Hippocampal formation (tissue), 2 donors: ENCODE results near the gene RSF1.

Experiments used
- DNase-seq, 2 donors: peaks; one replicate each; lab custom pipeline; 2025; lab: John Stamatoyannopoulos, UW

Gene RSF1

DNA sequence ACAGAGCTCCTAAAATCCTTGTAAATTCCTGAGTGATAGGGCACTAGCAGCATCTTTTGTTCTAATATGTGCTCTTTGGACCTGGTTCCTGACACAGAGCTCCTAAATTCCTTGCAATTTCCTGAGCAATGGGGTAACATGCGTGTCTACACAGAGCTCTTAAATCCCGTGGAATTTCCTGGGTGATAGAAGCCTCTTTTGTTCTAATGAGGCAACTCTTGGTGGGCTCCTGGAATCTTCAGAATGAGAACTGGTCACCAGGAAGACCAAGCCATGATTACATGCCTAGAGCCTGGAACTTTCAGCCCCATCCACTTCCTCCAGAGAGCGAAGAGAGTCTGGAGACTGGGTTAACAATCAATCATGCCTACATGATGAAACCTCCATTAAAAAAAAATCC, 19.0 kb downstream of the RSF1 start:
- no peak for DNase-seq

DNA sequence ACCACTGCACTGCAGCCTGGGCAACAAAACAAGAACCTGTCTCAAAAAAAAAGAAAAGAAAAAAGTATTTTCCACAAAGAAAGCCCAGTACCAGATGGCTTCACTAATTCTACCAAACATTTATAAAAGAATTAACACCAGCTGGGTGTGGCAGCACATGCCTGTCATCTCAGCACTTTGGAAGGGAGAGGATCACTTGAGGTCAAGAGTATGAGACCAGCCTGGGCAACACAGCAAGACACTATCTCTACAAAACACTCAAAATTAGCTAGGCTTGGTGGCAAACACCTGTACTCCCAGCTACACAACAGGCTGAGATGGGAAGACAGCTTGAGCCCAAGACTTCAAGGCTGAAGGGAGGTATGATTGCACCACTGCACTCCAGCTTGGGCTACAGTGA, 20.1 kb downstream of the RSF1 start:
- no peak for DNase-seq

DNA sequence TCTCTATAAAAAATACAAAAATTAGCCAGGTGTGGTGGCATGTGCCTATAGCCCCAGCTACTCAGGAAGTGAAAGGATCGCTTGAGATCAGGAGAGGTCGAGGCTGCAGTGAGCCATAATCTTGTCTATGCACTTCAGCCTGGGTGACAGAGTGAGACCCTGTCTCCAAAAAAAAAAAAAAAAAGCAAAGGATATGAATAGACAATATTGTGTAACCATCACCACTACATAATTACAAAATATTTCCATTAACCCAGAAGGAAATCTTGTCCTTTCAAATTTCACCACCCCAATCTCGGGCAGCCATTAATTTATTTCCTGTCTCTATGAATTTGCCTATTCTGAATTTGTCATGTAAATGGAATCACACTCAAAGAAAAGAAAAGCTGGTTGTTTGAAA, 21.2 kb downstream of the RSF1 start:
- no peak for DNase-seq

DNA sequence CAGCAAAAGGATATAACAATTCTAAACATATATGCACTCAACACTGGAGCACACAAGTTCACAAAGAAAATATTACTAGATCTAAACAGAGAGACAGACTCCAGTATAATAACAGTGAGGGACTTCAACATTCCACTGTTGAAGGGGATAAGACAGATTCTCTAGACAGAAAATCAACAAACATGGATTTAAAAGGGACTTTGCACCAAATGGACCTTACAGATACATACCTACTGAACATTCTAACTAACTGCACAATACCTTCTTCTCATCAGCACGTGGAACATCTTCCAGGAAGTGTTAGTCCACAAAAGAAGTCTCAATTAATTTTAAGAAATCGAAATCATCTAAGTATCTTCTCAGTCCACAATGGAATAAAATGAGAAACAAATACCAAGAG, 26.6 kb downstream of the RSF1 start:
- DNase-seq, result no peak

DNA sequence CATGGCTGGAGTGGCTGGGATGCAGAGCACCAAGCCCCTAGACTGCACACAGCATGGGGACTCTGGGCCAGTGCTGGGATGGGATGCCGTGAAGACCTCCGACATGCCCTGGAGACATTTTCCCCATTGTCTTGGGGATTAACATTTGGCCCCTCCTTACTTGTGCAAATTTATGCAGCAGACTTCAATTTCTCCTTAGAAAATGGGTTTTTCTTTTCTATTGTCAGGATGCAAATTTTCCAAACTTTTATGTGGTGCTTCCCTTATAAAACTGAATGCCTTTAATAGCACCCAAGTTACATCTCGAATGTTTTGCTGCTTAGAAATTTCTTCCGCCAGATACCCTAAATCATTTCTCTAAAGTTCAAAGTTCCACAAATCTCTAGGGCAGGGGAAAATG, 29.2 kb downstream of the RSF1 start:
- DNase-seq, result no peak

DNA sequence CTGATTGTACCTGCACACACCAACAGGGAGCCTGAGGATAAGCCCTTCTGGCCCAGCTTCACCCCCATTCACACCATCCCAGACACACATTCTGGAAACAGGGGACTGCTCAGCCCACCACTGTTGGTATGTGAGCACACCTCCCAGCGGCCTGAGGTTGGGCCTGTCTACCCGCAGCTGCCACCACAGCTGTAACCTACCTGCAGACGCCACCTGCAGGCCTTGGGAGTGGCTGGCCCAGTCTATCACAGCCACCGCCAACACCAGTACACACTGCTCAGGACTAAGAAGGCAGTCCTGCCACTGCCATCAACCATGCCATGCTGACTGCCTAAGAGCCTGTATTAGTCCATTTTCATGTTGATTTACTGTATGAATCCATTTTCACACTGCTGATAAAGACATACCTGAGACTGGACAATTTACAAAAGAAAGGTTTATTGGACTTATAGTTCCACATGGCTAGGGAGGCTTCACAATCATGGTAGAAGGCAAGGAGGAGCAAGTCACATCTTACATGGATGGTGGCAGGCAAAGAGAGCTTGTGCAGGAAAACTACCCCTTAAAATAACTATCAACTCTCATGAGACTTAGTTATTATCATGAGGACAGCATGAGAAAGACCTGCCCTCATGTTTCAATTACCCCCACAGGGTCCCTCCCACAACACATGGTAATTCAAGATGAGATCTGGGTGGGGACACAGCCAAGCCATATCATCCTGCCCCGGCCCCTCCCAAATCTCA, 30.6 kb downstream of the RSF1 start:
- DNase-seq, result no peak

DNA sequence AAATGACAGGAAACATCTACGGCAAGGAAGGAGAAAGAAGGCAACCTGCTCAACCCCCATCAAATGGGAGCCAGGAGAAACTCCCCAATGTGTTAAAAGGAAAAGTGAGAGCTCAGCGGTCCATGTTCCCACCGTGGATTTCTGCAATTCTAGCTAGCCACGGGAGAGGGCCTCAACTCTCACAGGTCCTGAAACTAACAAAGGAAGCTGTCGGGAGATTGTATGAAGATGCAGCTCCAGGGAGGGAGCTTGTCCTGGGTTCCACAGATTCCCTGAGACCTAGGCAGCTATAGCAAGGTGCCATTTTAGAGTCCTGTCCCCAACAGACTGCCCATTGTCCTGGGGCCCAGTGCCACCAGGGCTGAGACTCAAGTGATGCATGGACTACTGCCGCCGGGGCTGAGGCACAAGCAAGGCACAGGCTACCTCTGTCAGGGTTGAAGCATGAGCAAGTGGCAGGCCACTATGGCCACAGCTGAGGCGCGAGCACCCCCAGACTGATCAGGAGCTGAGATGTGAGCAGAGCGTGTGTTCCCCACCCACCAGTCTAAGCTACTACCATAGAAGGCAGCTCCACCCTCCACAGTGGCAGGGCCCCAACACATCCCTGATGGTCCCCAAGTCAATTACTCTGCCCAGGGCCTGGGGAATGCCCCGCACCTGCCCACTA, 31.3 kb downstream of the RSF1 start:
- no peak for DNase-seq

DNA sequence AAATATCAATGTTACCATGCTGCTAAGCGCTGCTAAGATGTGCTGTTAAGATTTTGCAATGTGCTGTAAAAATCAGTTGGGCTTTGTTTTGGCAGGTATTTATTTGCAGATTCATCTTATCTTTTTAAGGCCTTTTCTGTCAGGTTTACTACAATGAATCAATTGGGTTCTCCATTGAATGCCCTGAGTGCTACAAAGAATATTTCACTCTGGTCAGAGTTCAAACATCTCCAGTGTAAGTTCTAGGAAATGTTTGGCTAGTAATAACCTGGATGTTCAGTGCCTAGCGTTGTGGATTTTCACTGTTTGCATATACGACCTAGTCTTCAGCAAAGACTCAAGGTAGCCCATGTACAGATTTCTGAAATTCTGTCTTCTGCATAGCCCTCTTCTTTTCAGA, 36.0 kb downstream of the RSF1 start:
- no peak for DNase-seq

DNA sequence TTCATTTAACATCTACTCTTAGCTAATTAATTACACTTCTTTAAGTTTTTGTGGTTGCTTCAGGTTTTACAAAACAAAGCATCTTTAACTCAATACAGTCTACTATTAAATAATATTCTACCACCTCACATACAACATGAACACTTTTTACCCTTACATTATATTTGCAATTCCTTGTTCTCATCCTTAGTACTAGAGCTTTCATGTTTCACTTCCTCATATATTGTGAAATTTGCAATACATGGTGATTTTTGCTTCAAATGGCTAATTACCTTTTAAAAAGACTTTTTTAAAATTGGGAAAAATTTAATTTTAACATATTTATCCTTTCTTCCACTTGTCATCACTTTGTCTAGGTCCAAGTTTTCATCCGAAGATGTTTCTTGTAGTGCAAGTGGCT, 37.5 kb downstream of the RSF1 start:
- no peak for DNase-seq

DNA sequence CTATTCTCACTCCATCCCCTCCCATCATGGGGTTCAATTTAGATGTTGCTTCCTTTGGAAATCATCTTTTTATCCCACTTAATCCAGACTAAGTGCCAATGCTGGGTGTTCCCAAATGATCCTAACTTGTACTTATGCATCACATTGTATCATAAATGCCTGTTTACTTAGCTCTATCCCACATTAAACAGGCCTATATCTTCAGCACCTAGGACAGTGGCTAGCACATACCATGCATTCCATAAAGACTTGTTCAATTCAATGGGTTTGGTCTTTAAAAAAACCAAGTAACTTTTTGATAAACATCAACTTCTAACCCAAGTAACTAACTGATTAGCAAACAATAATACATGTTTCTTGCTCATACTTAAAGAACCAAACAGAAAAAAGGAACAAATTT, 40.6 kb downstream of the RSF1 start:
- DNase-seq, result no peak

DNA sequence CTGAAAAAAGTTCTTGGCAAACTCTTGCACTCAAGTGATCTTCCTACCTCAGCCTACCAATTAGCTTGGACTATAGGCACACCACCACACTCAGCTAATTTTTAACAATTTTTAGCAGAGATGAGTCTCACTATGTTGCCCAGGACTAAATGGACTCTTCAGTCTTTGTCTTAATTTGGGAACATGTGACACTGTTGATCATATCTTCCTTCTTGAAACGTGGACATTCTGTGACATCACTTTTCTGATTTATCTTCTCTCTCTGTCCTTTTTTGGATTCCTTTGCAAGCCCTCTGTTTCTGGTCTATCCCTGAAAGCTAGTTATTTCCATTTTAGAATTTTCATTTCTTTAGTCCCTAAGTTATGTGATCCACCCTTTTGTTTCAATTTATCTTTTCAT, 42.0 kb downstream of the RSF1 start:
- no peak for DNase-seq

DNA sequence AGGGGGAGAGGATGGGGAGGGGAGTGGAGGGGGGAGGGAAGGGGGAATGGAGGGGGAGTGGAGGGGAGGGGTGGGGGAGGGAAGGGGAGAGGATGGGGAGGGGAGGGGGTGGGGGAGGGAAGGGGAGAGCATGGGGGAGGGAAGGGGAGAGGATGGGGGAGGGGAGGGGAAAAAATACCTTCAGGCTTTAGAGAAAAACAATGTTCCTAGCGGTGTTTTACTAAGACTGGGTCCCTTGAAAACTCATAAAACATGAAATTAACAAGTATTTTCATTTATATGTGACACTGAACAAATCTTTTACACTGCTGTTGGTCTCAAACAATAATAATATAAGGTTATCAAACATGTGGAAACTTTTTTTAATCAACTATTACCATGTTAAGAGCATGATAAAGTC, 42.4 kb downstream of the RSF1 start:
- DNase-seq, result no peak

DNA sequence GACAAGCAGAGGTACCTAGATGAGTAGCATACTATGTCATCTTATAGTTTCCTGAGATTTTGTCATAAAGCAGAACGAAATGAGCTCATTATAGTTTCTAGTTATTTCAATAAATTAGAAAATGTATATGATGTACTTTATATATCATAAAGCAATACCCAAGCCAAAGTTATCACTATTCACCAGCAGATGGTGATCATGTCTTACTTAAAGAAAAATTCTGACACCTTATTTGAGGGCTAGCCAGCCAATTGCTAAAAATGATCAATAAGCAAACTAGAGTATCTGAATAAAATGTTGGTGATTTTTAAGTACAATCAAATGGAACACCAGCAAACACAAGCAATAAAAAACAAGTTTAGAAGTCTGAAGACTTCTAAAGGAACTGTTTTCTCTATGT, 44.1 kb downstream of the RSF1 start:
- DNase-seq, result no peak

DNA sequence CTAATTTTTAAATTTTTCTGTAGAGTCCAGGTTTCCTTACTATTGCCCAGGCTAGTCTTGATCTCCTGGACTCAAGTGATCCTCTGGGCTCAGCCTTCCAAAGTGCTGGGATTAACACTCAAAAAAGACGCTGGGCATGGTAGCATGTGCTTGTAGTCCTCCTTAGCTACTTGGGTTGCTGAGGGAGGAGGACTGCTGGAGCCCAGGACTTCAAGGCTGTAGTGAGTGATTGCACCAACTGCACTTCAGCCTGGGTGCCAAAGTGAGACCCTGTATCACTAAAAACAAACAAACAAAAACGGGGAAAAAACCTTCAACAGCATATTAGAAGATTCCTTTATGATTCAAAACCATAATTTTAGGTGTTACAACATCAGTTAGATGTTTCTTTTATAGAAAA, 44.6 kb downstream of the RSF1 start:
- DNase-seq, result no peak

DNA sequence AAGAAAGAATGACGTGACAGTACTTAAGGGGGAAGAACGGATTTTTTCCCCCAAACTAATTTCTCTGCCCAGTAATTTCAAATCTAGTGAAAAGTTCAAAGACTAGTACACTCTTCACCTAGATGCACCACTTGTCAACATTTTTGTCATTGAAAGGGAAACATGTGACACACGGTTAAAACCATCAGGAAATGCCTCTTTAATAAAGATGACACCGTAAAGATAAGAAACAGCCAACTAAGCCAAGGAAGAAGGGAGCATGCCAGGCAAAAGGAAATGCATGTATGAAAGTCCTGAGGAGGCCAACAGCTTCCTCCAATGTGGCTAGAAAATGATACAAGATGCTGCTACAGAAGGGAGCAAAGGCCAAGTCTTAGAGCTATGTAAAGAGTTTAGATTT, 49.4 kb downstream of the RSF1 start:
- no peak for DNase-seq

DNA sequence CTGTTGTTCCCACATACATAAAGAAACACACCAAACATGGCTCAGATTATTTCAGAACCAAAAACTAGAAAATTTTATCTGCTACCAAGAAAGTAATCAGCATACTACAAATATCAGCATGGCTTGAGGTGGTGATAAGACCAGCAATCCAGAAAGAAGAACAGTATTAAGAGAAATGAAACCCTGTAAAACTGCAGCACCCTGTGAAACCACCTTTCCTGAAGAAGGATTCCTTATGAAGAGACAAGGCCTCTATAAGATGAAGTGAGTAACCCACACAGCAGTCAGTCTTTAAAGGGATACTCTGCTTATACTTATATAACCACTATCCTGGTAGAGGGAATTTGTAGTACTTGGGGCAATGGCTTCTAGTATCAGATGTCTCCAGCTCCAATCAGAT, 49.9 kb downstream of the RSF1 start:
- DNase-seq, result no peak

DNA sequence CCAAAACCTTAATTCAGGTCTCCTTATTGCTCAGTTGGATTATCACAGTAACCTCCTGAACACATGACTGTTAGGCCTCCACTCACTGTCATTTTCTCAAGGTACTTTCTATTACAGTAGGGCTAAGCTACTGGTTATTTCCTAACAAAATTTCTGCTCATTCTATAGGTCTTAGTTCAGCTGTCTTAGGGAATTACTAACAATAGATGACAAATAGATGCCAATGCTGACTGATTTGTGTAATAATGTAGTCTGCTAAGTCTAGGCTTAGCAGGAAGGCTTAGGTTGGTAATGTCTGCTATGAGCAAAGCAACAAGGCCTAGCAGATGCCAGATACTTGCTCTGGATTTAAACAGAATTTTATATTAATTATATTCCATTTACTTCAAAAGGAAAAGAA, 58.1 kb downstream of the RSF1 start:
- DNase-seq, result no peak

DNA sequence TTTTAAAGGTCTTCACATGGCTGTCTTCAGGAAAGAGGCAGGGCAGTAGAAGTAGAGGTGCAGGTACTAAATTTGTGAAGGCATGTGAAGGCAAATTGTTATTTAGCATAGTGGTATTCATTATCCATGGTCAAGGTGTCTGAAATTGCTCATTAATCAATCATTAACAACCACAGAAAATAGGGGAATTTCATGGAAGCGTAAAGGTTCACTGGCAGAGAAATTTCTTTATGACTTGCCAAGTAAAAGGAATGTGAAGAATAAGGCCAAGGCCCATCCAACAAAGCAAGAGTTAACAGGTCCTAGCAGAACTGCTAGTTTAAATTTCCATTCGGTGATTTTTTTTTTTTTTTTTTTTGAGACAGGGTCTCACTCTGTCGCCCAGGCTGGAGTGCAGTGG, 59.0 kb downstream of the RSF1 start:
- DNase-seq, result no peak

DNA sequence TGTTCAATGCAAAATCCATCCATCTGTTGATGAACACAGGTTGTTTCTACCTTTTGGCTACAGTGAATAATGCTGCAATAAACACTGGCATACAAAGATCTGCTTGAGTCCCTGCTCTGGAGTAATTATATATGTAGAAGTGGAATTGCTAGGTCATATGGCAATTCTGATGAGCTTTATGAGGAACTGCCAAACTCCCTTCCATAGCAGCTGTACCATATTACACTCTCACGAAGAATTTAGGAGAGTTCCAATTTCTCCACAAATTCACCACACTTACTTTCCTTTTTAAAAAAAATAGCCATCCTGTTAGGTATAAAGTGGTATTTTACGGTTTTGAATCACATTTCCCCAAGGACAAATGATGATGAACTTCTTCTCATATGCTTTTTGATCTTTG, 62.2 kb downstream of the RSF1 start:
- DNase-seq, result no peak

DNA sequence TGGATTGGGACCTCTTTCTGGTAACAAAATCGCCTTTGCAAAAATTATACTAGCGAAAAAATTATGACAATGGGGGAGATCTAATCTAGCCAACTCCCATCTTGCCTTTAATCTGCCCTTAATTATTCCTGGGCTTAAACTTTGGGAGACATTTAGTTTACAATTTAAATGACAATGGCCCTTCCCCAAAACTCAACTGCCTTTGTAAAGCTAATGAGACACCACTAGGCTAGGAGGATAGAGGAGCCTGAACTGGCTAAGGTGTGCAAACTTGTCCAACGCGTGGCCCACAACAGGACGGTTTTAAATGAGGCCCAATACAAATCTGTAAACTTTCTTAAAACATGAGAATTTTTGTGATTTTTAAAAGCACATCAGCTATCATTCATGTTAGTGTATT, 67.3 kb downstream of the RSF1 start:
- no peak for DNase-seq

DNA sequence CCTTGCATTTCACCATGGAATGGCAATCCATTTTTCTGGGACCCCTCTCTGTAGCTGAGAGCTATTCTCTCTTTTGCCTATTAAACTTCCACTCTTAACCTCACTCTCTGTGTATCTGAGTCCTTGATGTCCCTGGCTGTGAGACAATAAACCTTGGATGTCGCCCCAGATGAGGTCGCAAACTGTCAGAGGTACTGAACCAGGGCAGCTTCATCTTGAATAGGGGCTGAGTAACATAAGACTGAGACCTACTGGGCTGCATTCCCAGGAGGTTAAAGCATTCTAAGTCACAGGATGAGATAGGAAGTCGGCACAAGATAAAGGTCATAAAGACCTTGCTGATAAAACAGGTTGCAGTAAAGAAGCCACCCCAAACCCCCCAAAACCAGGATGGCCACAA, 68.0 kb downstream of the RSF1 start:
- no peak for DNase-seq

DNA sequence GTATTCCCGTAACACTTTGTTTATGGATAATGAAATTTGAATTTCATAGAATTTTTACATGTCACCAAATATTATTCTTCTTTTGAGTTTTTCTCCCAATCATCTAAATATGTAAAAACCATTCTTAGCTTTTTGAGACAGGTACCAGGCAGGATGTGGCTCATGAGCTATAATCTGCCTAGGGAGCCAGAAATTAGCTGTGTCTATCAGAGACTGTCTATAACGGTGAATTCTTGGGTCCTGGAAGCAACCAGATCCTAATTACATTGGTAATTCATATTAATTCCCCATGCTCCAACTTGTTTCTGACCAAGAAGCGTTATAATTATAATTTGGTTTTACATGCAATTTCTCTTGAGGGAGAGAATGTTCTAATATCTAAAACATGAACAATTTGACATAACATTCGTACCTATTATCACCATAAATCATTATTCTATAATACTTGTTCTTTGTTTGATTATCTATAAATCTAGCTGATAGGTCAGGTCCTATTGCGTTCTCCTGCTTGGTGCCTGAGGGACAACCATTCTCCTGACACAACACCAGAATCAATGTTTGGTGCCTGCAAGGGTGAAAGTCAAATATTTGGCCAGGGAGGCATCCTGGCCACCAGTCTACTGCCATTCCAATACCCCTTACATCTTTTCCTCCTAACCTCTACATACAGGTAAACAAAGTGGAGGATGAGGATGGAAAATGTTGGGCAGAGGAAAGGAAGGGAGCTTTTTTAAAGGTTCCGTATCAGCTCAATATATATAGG, 69.9 kb downstream of the RSF1 start:
- DNase-seq, result no peak

DNA sequence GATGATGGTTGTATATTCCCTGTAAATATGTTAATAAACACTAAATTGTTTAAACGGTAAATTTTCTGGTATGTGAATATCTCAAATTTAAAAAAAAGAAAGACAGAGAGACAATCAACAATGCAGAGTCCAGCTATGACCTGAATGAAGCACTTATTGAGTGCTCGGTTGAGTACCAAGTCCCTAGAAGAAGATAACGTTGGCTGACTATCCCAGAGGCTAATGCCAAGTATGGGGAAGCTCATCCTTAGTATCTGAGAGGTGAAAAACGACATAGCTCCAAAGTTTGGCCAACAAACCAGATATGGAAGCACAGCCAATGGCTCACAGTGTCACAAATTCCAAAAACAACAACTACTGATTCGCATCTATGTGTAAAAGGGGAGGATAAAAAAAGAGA, 71.3 kb downstream of the RSF1 start:
- DNase-seq, result no peak
